NCI-H2227 (cell line): Measurements from ENCODE around the gene RPLP2.

Source experiments
- DNase-seq: peaks from one replicate; lab custom pipeline; 2025; ENCODE audit not compliant: unreplicated experiment; lab: John Stamatoyannopoulos, UW

Gene RPLP2

DNA sequence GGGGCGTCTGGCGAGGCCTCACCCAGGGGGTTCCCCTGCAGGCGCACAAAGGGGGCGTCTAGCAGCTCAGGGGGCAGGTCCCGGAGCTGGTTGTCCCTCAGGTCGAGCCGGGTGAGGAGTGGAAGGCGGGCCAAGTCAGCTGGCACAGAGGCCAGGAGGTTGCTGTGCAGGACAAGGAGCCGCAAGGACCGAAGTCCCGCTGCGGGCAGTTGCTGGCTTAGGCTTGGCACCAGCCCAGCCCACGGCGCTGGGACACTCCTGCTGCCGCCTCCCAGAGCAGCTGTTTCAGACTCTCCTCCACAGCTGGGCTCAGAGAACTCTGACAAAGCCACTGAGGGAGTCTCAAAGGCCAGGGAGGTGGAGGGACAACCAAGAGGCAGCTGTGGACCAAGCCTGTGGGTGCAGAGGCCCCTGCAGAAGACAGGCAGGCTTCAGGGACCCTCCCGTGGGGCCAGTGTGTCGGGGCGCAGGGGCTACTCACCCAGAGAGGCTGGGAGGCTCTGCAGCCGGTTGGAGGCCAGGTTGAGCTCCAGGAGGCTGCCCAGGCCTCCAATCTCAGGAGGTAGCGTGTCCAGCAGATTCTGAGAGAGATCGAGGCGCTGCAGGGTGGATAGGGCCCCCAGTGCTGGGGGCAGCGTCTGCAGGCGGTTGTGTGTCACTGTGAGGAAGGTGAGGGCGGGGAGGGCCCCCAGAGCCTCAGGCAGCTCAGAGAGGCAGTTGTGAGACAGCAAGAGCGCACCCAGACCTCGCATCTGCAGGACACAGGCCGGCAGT, 6.9 kb upstream of the RPLP2 start:
- no peak for DNase-seq

DNA sequence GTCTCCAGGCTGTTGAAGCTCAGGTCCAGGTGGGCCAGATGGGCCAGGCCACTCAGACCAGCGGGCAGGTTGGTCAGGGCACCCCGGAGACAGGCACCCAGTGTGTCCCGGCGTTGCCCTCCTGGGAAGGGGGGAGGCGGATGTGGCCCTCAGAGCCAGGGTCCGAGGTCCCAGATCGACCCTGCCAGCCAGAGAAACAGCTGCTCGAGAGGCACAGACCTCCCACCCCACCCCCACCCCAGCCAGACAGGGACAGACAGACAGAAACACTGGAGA, 6.4 kb upstream of the RPLP2 start:
- DNase-seq, result no peak

DNA sequence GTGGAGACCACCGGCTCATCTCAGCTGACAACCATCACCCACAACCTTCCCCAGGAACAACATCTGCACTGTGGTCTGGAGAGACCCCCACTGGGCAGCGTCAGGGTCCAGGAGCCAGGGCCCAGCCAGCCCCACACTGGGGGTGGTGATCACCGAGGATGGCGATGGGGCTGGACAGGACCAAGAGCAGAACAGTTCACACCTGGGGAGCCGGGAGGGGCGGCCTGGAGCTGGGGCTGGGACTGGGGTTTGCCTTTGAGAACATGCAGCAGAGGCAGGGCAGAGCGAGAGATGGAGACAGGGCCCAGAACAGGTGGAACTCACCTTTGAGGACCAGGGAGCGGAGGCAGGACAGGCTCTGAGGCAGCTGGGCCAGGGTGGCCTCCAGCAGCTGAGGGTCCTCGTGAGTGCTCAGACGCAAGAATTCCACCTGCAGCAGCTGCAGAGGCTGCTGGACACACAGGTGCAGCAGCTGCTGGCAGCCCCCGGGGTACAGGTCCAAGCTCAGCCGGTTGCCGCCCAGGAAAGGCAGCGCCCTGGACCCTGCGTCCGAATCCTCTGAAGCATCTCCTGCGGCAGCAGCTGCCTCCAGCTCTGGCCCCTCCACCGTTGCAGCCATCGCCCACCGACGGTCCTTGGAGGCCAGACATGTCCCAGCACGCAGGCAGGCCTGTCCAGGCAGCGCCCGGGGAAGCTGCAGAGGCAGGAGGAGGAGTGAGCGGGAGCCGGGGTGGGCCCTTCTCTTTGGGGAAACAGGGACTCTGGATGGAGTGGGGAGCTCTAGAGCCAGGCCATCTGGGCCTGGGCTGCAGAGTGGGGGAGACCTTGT, 5.8 kb upstream of the RPLP2 start:
- peak; percentile 79 for DNase-seq

DNA sequence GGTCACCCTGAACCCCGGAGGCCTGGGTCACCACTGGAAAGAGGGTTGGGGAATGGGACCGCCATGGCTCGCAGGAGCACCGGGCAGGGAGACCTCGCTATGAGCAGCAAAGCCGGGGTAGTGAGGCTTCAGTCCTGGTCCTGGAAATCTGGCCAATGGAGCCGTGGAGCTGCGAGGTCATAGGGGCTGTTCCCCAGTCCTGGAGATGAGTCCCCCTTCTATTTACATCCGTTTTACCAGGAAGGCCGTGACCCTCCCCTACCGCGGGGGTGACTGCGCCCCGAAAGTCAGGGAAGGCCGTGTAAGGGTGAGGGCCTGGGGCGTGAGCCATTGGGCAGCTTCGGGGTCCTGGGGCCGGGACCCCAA, 5.2 kb upstream of the RPLP2 start:
- no peak for DNase-seq

DNA sequence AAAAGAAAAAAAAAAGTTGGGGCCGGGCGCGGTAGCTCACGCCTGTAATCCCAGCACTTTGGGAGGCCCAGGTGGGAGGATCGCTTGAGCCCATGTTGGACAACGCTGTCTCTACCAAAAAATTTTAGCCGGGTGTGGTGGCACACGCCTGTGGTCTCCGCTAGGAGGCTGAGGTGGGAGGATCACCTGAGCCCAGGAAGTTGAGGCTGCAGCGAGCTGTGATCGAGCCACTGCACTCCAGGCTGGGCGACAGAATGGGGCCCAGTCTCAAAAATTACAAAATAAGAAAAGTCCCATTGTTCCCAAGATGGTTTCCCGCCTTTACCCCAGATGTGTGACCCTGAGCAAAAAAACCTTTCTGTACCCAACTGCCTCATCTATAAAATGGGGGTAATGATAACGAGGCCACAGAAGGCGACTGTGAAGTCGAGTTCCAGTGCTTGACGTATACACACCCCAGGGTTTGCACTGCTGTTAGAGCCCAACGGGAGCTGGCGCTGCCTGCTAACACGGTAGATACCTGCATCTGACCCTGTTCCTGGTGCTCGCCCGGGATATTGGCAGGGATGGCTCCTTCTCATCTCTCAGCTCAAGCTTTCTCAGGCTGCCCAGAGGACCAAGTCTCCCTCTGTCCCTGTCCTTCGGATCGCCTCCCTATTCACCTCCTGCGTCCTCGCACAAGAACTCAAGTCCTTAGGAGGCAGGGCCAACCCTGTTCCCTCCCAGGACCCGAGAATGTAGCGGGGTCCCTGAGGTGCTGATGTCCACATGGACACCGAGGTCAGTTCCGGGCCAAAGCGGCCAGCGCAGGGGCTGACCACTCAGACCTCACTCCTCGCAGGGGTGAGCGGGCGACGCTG, 1.1 kb upstream of the RPLP2 start:
- no peak for DNase-seq

DNA sequence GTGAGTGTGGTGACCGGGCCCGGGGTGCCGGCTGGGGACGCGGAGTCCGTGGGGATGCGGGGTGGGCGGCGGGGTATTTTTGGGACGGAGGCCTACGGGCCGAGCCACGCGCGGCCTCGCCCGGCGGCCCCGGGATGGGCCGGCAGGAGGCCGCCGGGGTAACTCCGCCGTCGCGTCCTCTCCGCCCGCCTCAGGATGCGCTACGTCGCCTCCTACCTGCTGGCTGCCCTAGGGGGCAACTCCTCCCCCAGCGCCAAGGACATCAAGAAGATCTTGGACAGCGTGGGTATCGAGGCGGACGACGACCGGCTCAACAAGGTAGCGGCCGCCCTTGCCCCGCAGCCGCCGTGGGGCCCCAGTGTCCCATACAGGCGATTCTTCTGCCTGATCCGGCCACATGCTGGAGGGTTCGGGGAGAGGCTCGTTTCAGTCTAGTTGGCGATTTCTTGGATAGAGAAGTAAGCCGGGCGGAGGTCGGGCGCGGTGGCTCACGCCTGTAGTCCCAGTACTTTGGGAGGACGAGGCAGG, 337 bp downstream of the RPLP2 start:
- DNase-seq, result no peak

DNA sequence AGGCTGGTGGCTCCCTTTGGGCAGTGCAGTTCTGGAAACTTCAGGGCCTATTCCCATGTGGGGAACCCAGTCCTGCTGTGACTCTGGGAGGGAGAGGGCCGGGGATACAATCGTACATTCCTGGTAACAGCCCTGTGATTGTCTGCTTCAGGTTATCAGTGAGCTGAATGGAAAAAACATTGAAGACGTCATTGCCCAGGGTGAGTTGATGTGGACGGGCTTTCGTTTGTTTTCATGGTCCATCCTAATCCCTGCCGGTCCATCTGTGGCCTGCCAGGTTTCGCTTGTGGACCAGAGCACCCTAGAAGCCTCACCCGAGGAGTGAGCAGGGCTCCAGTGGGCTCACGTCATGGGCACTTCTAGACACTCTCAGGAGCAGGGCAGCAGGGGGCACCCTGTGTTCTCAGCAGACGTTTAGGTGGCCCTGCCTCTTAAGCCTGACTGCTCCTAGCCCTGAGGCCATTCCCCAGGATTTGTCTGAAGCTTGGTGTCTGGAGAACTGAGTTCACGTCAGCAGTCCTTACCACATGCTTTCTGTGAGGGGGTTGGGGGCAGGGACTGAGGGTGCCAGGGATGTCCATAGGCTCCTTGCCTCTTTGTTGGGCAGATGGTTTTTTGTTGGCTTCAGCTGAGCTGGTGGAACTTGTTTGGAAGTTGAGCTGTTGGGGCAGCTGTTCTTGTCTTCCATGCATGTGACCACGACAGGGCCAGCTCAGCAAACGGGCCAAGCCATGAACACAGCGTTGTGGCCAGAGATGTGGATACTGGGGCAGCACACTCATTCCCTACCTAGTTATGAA, 1.9 kb downstream of the RPLP2 start:
- no peak for DNase-seq

DNA sequence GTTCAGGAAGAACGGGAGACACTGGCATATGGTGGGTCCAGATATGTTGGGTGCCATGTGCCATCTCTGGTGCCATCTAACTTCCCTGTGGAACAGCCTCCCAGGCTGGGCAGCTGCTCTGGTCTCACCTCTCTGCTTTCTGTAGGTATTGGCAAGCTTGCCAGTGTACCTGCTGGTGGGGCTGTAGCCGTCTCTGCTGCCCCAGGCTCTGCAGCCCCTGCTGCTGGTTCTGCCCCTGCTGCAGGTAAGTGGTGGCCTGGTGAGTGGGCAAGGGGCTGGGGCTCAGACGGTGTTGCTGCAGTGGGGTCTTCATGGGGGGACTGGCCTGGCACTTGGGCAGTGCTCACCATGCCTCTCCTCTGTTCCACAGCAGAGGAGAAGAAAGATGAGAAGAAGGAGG, 2.6 kb downstream of the RPLP2 start:
- DNase-seq, result no peak

DNA sequence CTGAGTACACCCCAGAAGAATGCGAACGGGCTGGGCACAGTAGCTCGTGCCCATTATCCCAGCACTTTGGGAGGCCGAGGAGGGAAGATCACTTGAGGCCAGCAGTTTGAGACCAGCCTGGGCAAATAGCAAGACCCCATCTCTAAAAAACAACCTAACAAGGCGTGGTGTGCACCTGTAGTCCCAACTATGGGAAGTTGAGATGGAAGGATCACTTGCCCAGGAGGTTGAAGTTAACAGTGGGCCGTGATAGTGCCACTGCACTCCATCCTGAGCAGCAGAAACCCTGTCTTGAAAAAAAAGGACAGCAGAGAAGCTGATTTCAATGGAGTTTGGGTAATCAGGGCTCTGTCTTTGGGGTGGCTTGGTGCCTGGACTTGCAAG, 3.3 kb downstream of the RPLP2 start:
- no peak for DNase-seq

DNA sequence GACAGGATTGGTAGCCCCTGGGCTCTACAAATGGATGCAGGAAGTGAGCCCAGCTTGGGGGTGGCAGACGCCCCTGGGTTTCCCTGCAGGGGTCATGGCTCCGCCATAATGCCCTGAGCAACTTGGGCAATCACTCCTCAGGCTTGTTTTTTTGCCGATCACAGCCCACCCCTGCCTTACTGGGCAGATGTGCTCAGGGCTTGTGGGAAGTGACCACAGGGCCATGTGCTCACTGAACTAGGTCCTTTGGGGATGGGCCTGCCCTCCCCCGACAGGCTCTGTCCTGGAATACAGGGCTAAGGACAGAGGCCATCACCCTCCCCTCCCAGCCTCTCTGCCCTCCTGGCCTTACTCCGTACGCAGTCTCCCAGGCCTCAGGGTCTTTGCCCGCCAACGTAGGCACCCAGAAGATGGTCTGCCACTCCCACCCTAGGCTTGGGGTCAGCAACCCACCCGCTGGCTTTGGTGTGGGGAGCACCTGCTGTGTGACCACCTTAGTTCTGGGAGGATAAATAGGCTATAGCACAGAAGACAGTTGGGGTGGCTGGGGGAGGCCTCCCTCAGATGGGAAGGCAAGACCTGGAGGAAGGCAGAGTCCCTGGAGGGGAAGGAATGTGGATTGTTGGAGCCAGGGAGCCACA, 3.8 kb downstream of the RPLP2 start:
- no peak for DNase-seq

DNA sequence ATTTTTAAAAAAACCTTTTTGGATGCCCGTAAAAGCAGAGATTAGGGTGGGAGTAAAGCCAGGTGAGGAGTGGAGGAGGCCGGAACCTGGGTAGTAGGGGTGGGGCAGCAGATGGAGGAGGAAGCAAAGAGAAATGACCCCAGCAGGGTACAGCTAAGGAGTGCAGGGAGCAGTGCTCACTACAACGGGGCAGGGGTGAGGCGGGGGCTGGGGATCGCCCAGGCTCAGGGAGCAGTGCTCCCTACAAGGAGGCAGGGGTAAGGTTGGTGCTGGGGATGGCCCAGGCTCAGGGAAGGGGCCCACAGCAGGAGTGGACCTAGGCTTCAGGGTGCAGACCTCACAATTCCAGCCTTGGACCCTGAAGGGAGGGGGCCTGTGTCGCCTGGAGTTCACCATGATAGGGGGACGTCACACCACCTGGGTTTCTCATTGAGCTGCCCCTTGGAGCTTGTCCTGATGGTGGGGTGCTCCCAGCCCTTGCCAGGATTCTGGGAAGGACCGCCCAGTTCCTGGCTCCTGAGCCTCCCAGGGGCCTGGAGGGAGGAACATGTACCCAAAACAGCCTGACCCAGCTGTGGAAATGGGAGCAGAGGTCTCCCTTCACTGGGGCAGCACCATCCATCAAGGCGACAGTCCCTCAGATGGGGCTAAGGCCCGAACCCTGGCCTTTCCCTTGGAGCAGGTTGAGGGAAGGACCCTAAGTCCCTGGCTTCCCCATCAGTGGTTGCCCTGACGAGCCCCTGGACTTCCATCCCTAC, 6.1 kb downstream of the RPLP2 start:
- DNase-seq, result no peak

DNA sequence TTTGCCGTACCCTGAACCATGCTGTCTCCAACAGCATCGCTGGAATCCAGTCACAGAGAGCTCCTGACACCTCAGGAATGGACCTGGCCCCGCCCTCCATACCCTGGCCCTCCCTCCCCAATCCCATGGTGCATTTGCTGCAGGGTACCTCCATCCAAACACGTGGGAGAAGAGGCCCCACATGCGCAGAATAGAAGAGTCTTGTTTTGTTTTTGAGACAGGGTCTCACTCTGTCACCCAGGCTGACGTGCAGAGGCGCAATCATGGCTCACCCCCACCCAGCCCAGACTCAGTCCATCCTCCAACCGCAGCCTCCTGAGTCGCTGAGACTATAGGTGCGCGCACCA, 6.6 kb downstream of the RPLP2 start:
- no peak for DNase-seq

DNA sequence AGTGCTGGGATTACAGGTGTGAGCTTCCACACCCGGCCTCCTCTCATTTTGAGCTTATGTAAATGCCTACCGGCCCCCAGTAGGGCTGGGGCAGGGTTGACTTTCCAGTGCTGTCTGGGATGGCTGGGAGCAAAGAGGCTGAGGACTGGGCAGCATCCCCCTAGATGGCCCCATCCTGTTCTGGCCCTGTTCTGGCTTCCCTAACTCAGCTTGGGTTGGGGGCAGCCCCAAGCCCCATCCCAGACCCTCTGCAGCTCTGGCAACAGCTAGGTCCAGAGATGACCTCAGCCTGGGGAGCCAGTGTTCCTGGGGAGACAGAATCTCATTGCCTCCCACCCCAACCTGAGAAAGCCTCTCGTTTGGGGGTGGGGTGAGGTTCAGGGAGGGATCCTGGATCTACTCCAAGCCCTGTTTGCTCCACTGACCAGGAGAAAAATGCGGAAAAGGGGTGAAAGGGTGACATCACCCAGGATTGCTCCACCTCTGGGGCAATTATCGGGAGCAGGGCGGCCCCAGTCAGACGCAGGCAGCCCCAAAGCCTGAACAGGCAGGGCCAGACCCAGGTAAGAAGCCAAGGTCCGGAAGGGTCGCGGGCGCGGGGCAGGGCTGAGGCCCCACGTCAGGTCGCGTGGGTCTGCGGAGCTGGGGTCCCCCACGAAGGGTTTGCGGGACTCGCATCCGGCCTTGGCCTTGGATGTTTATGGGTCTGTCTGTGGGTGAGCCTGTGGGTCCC, 8.8 kb downstream of the RPLP2 start, which contains the start of gene PNPLA2:
PNPLA2 (plus strand) TSS at position 519 of the 733 bp plus-strand sequence. CDS start 805 bp downstream, outside the sequence.
- DNase-seq, result no peak

DNA sequence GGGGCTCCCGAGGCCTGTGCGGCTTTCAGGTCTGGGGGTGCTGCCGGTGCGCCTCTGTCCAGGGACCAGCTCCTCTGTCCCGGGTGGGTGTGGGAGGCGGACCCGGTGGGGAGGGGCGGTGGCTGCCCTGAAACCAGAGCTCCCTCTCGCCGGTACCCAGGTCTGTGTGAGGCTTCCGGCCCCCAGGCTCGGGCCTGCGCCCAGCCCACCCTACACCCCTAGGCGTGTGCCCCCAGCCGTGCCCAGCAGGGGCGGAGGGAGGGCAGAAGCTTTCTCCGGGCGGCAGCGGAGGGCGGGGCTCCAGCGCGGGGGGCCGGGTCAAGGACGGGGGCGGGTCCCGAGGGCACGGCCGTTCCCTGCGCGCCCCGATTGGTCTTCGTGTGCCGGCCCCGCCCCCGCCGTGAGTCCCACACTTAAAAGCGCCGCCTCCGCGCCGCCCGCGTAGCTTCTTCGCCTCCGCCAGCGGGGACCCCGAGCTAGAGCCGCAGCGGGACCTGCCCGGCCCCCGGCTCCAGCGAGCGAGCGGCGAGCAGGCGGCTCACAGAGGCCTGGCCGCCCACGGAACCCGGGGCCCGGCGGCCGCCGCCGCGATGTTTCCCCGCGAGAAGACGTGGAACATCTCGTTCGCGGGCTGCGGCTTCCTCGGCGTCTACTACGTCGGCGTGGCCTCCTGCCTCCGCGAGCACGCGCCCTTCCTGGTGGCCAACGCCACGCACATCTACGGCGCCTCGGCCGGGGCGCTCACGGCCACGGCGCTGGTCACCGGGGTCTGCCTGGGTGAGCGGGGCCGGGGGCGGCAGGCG, 9.6 kb downstream of the RPLP2 start:
- peak; percentile 97 for DNase-seq

DNA sequence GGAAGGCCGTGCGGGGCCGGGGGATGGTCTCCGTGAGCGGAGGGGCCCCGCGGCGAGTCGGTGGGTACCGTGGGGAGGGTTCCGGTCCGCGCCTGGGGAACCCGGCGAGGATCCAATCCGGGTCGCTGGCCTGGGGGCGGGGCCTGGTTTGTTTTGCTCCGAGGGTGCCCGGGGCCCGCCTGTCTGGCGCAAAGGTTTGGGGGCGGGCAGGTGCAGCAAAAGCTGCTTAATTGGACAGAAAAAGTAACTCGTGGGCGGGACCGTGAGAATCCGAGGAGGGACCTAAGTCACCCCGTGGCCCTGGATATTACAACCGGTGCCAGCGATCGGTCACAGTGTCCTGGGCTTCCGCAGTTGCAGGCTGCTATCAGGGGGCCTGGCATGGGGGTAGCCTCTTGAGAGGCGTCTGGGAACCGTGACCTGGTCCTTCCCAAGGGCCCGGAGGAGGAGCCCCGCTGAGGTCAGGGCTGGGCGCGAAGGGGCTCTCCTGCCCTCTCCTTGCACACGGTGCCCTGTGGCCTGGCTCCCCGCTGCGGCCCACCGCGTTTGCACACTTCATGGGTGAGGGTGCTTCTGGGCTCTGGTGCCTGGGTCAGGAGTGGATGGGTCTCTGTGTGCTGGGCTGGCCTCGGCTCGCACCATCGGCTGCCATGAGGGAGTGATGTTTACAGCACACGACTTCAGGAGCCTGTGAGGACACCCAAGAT, 10.3 kb downstream of the RPLP2 start:
- DNase-seq, result peak; percentile 86

DNA sequence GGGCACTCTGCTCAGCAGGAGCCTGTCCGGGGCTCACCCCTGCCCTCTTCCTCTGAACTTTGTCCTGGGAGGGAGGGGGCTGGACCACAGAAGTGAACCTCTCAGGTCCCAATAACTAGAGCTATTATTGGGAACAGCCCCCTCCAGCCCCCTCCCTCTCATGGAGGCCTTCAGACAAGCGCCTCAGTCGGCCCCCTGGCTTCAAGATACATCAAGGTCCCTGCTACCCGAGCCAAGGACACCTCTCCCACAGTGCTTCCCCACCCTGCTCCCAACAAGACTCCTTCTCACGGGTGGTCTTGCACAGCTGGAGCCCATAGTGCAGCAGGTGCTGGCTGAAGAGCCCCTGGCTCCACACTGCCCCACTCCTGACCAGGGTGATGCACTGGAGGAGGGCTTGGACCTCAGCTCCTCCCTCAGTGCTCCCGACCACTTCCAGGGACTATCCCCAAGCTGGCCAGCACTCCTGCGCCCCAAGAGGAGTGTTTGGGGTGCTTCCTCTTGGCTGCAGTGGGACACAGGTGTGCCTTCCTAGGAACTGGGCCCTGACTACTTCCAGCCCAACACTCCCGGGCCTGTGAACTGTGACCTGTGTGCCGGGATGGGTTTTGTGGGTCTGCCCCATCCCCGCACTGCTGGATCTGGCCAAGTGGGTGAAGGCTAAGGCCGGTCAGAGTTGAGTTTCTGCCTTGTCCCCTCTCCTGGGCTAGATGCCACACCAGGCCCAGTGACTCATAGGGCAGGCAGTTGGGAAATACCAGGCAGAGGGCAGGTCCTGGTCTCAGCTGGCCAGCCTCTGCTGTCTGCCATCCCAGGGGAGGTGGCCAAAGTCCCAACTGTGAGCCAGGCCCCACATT, 11.1 kb downstream of the RPLP2 start:
- DNase-seq, result no peak
